ENCODE results near the gene C5orf22.

The C5orf22 gene

GRCh38 chr5:31496891-31497290 is 35.2 kb upstream of the C5orf22 start:
- TF ChIP-seq, protein P1, sequence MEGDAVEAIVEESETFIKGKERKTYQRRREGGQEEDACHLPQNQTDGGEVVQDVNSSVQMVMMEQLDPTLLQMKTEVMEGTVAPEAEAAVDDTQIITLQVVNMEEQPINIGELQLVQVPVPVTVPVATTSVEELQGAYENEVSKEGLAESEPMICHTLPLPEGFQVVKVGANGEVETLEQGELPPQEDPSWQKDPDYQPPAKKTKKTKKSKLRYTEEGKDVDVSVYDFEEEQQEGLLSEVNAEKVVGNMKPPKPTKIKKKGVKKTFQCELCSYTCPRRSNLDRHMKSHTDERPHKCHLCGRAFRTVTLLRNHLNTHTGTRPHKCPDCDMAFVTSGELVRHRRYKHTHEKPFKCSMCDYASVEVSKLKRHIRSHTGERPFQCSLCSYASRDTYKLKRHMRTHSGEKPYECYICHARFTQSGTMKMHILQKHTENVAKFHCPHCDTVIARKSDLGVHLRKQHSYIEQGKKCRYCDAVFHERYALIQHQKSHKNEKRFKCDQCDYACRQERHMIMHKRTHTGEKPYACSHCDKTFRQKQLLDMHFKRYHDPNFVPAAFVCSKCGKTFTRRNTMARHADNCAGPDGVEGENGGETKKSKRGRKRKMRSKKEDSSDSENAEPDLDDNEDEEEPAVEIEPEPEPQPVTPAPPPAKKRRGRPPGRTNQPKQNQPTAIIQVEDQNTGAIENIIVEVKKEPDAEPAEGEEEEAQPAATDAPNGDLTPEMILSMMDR (IDR thresholded peaks at IDR 0.05; ENCODE audit: extremely low read depth, missing control alignments), result no peak
- no peak for DNase-seq (ENCODE audit: low spot score)

- DNase-seq (ENCODE audit: low spot score), result no peak
- TF ChIP-seq, protein P1 (IDR thresholded peaks at IDR 0.05; ENCODE audit: extremely low read depth, missing control alignments), result no peak
Observed at GRCh38 chr5:31500256-31500655, 31.8 kb upstream of the C5orf22 start.

DNA sequence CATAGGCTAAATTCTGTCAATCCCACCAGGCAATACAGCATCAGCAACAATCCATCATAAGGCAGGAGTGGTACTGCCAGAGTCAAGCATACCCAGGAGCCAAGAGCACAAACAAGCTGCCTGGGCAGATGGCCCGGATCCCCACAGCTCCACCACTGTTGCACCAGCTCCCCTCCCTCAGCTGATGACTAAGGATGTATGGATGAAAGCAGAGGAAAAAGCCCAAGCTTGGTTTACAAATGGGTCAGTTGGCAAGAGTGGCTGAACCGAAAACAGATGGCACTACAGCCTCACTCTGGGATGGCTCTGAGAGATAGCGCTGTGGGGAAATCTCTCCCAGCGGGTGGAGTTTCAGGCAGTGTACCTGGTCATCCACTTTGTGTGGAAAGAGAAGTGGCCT is 29.6 kb upstream of the C5orf22 start:
- DNase-seq (ENCODE audit: low spot score), result no peak
- TF ChIP-seq, protein P1 (IDR thresholded peaks at IDR 0.05; ENCODE audit: extremely low read depth, missing control alignments), result no peak

DNA sequence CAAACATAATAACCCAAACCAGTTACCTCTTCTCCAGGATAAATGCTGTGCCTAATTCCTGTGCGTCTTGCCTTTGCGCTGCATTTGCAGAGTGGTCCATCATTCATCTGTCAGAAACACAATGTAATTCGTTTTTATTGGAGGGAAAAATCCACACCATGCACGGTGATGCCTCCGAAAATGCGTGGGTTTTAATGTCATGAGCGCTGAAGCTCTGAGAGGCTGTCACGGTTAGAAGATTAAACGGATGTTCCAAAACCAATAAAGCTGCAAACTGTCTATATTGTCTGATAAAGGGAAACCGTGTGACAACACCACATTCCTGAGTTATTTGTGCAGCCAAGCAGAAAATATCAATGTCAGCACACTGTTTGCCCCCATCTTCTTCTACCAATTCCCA is 27.6 kb upstream of the C5orf22 start:
- TF ChIP-seq, protein P1 (IDR thresholded peaks at IDR 0.05; ENCODE audit: extremely low read depth, missing control alignments), result no peak
- no peak for DNase-seq (ENCODE audit: low spot score)

DNA sequence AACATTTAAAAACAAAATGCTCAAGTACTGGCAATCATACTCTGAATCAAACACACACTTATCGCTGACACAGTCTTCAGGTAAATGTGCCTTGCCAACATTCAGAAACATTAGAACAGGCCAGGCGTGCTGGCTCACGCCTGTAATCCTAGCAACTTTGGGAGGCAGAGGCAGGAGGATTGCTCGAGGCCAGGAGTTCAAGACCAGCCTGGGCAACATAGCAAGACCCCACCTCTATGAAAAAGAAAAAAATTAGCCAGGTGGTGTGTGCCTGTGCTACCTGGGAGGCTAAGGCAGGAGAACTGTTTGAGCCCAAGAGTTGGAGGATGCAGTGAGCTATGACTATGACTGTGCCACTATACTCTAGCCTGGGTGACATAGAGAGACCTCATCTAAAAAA is 20.8 kb upstream of the C5orf22 start:
- DNase-seq (ENCODE audit: low spot score), result no peak
- TF ChIP-seq, protein P1 (IDR thresholded peaks at IDR 0.05; ENCODE audit: extremely low read depth, missing control alignments), result no peak

GRCh38 chr5:31516802-31517201 is 15.3 kb upstream of the C5orf22 start:
- TF ChIP-seq, protein P1 (IDR thresholded peaks at IDR 0.05; ENCODE audit: extremely low read depth, missing control alignments), result no peak
- no peak for DNase-seq (ENCODE audit: low spot score)

DNA sequence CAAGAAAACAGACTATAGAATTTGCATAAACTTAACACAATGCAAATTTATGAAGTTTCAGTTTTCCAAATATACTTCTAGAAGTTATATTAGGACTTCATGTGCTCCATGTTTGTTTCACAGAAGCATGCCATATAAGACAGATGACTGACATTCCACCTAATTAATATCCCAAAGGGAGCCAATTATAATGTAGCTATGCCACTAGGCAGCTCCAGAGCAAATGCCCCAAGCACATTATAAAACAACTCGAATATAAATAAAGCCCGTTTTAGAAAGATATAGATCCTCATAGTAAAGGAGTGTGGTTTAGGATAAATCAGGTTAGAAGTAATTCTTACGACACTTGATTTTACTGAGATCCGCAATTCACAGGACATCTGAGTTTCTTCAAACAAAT is 9.1 kb upstream of the C5orf22 start:
- TF ChIP-seq, protein P1 (IDR thresholded peaks at IDR 0.05; ENCODE audit: extremely low read depth, missing control alignments), result no peak
- DNase-seq (ENCODE audit: low spot score), result no peak
